Caco-2 (cell line): Measurements from ENCODE around the gene PLS1. TPM values are rescaled to one million over a fixed set of nuclear protein-coding genes. Genes with fewer than 3 reads are reported as not detected.

Experiments
- BruUV-seq: library from RNA; stranded (reverse); fragments of 400-500 nt; replicated peaks from 2 replicates; lab custom pipeline; 2021; lab: Mats Ljungman, UMichigan
- CTCF ChIA-PET: fragments of 300-600 bp; sonication (Branson Sonifier 250); formaldehyde crosslinking; loops from one replicate; lab custom pipeline; 2022; ENCODE audit warnings: antibody characterized with exemption; lab: Charles Lee
- POLR2A ChIA-PET: fragments of 300-600 bp; sonication (Branson Sonifier 250); formaldehyde crosslinking; loops from one replicate; lab custom pipeline; 2022; ENCODE audit warnings: antibody characterized with exemption; lab: Charles Lee
- DNase-seq, 2 experiments: peaks; one replicate each; pipeline versions ENCODE4 v3.0.0 to v3.0.0-alpha.2; 2020 to 2022
- H3K27me3 ChIP-seq: replicated peaks from 2 replicates; pipeline ENCODE4 v1.6.0; 2011; ENCODE audit warnings: low read length; ENCODE audit not compliant: control insufficient read depth, insufficient read depth
- H3K36me3 ChIP-seq: 2 replicates; pipeline ENCODE4 v1.5.1; 2011; ENCODE audit warnings: low read length; ENCODE audit not compliant: control insufficient read depth, insufficient read depth
- H3K4me1 ChIP-seq: fragments of 250-450 bp; sonication (Bioruptor Pico); 2 replicates; pipeline ENCODE4 v1.5.1; 2020; ENCODE audit warnings: mild to moderate bottlenecking
- H3K4me3 ChIP-seq: 2 replicates; pipeline ENCODE4 v1.5.1; 2011; ENCODE audit warnings: low read depth, mild to moderate bottlenecking, control low read depth, low read length
- H3K9me3 ChIP-seq: fragments of 250-450 bp; sonication (Bioruptor Pico); 2 replicates; pipeline ENCODE4 v1.5.1; 2020; ENCODE audit warnings: mild to moderate bottlenecking, moderate library complexity
- H3K27ac Mint-ChIP-seq: one replicate; pipeline ENCODE4 v1.8.0; 2022; ENCODE audit warnings: mixed read lengths; ENCODE audit not compliant: unreplicated experiment
- H3K27me3 Mint-ChIP-seq: one replicate; pipeline ENCODE4 v1.8.0; 2022; ENCODE audit warnings: mixed read lengths; ENCODE audit not compliant: insufficient read depth, unreplicated experiment
- H3K36me3 Mint-ChIP-seq: one replicate; pipeline ENCODE4 v1.8.0; 2022; ENCODE audit warnings: mild to moderate bottlenecking, mixed read lengths; ENCODE audit not compliant: insufficient read depth, unreplicated experiment
- H3K4me1 Mint-ChIP-seq: one replicate; pipeline ENCODE4 v1.8.0; 2022; ENCODE audit warnings: low read depth, mixed read lengths; ENCODE audit not compliant: unreplicated experiment
- H3K4me3 Mint-ChIP-seq: one replicate; pipeline ENCODE4 v1.8.0; 2022; ENCODE audit warnings: mild to moderate bottlenecking, moderate library complexity, mixed read lengths; ENCODE audit not compliant: unreplicated experiment
- H3K9me3 Mint-ChIP-seq: one replicate; pipeline ENCODE4 v1.8.0; 2022; ENCODE audit warnings: mixed read lengths; ENCODE audit not compliant: unreplicated experiment
- CTCF ChIP-seq, 2 experiments: fragments of 200-600 bp in 1 of 2; IDR thresholded peaks; 1 replicate in 1 of 2; 2 replicates in 1 of 2; pipeline versions ENCODE4 v1.5.1 to v1.8.0; 2011 to 2022; ENCODE audit warnings: antibody characterized with exemption in 1 of 2, control low read depth in 1 of 2, inconsistent platforms in 1 of 2, low read depth in 1 of 2, low read length in 1 of 2, mild to moderate bottlenecking in 1 of 2, moderate library complexity in 1 of 2; ENCODE audit not compliant: insufficient read depth in 1 of 2, severe bottlenecking in 1 of 2, unreplicated experiment in 1 of 2
- intact Hi-C: fragments of 100-400 bp; cut with micrococcal nuclease; formaldehyde crosslinking; loops from one replicate; pipeline ENCODE4 v1.10.0; 2022; ENCODE audit not compliant: unreplicated experiment
- total RNA-seq: library from RNA; stranded (reverse); gene quantifications from 2 replicates; pipeline ENCODE4 v1.2.3, GENCODE V29; 2022

PLS1 gene
- total RNA-seq, 1 experiment from 2014 or later: 19.2 TPM

- Mint-ChIP-seq H3K4me3 (no peak overlapping the region), H3K27ac (no peak overlapping the region), H3K36me3 (no peaks in the 10 kb centered on the region), H3K4me1 (peaks cover 6% of the 10 kb centered on the region), H3K27me3 (no peaks in the 10 kb centered on the region), H3K9me3 (no peaks in the 10 kb centered on the region)
- ChIA-PET CTCF (no interaction called here), POLR2A (no interaction called here)
- peaks cover 47% of the 10 kb centered on the region for H3K4me1 ChIP-seq
- DNase-seq: no peak
- no peaks in the 10 kb centered on the region for H3K36me3 ChIP-seq
- no peak overlapping the region for H3K4me3 ChIP-seq
- no peak for TF ChIP-seq CTCF (IDR thresholded peaks at IDR 0.05; ENCODE audit: insufficient read depth in 1 of 2, low read depth in 1 of 2, low read length in 1 of 2, severe bottlenecking in 1 of 2, unreplicated experiment in 1 of 2)
- intact Hi-C loops: no loop called here
- no TSS peak for BruUV-seq
- H3K27me3 ChIP-seq: no peaks in the 10 kb centered on the region
- no peaks in the 10 kb centered on the region for H3K9me3 ChIP-seq
Measured at GRCh38 chr3:142604940-142605339, 8.7 kb downstream of the PLS1 start.

GRCh38 chr3:142608631-142609030 lies 12.4 kb downstream of the PLS1 start:
- no peaks in the 10 kb centered on the region for H3K27me3 ChIP-seq
- DNase-seq: peak; percentile 85 to 89
- Mint-ChIP-seq H3K36me3 (no peaks in the 10 kb centered on the region), H3K4me3 (no peak overlapping the region), H3K27me3 (no peaks in the 10 kb centered on the region), H3K4me1 (peaks cover 6% of the 10 kb centered on the region), H3K27ac (peak overlapping the region; percentile 78), H3K9me3 (no peaks in the 10 kb centered on the region)
- no peaks in the 10 kb centered on the region for H3K36me3 ChIP-seq
- H3K4me3 ChIP-seq: no peak overlapping the region
- H3K4me1 ChIP-seq: peaks cover 27% of the 10 kb centered on the region
- POLR2A ChIA-PET: interaction anchor here (0.9 to 1.7 kb wide), 3 partner anchors 10 to 392 kb away, joined by 3 to 5 read pairs (median 4); partner anchors contain the start of genes PLS1 and U2SURP
- H3K9me3 ChIP-seq: no peaks in the 10 kb centered on the region
- CTCF ChIA-PET: interaction anchor here (0.8 to 1.7 kb wide), 2 partner anchors 21 to 72 kb away, joined by 4 to 6 read pairs; no protein-coding TSS in a partner anchor
- TF ChIP-seq CTCF (IDR thresholded peaks at IDR 0.05; ENCODE audit: insufficient read depth in 1 of 2, low read depth in 1 of 2, low read length in 1 of 2, severe bottlenecking in 1 of 2, unreplicated experiment in 1 of 2): no peak
- BruUV-seq: no TSS peak
- intact Hi-C loops: loop anchor here (1.0 kb wide), 1 partner anchor 12 kb away; the partner anchor contains the start of gene PLS1

GRCh38 chr3:142609136-142609535 lies 12.9 kb downstream of the PLS1 start:
- H3K4me3 Mint-ChIP-seq: no peak overlapping the region
- TF ChIP-seq CTCF (IDR thresholded peaks at IDR 0.05; ENCODE audit: insufficient read depth in 1 of 2, low read depth in 1 of 2, low read length in 1 of 2, severe bottlenecking in 1 of 2, unreplicated experiment in 1 of 2): no peak
- no TSS peak for BruUV-seq
- ChIA-PET CTCF (interaction anchor here (0.8 to 1.7 kb wide), 2 partner anchors 22 to 71 kb away, joined by 4 to 6 read pairs; no protein-coding TSS in a partner anchor), POLR2A (interaction anchor here (0.9 to 1.7 kb wide), 3 partner anchors 10 to 392 kb away, joined by 3 to 5 read pairs (median 4); partner anchors contain the start of genes PLS1 and U2SURP)
- intact Hi-C loops: no loop called here
- Histone ChIP-seq H3K4me1 (peaks cover 27% of the 10 kb centered on the region), H3K27me3 (no peaks in the 10 kb centered on the region), H3K9me3 (no peaks in the 10 kb centered on the region), H3K4me3 (no peak overlapping the region), H3K36me3 (no peaks in the 10 kb centered on the region)
- H3K27ac Mint-ChIP-seq: peak overlapping the region; percentile 78
- no peak for DNase-seq
- H3K4me1 Mint-ChIP-seq: peaks cover 6% of the 10 kb centered on the region
- H3K27me3 Mint-ChIP-seq: no peaks in the 10 kb centered on the region
- no peaks in the 10 kb centered on the region for H3K9me3 Mint-ChIP-seq
- no peaks in the 10 kb centered on the region for H3K36me3 Mint-ChIP-seq
